NT2/D1 (cell line): Measurements from ENCODE around the gene ADAMTS12.

Experiments used
- SUZ12 ChIP-seq: IDR thresholded peaks from 2 replicates; pipeline ENCODE4 v1.6.1; 2011; ENCODE audit not compliant: insufficient read length, insufficient read depth; ENCODE audit errors: extremely low read depth
- YY1 ChIP-seq: IDR thresholded peaks from 2 replicates; pipeline ENCODE4 v1.6.1; 2011; ENCODE audit not compliant: insufficient read length, insufficient read depth
- ZNF274 ChIP-seq: IDR thresholded peaks from 2 replicates; pipeline ENCODE4 v1.6.1; 2011; ENCODE audit warnings: mild to moderate bottlenecking, low read depth, low read length

GRCh38 chr5:33769968-33770367 lies 121.8 kb downstream of the ADAMTS12 start:
- TF ChIP-seq ZNF274 (no peak), YY1 (no peak), SUZ12 (no peak)
